AG10803 (cell line): Measurements from ENCODE around the gene LYZL1.

Experiments used
- DNase-seq: peaks from one replicate; pipeline ENCODE4 v3.0.0; 2010; ENCODE audit warnings: low read depth
- H3K4me3 ChIP-seq: 2 replicates; pipeline ENCODE4 v1.5.1; 2011; ENCODE audit warnings: mild to moderate bottlenecking, low read length, control low read depth
- CTCF ChIP-seq: conservative IDR thresholded peaks from 2 replicates; pipeline ENCODE4 v1.5.1; 2011; ENCODE audit warnings: mild to moderate bottlenecking, low read length, control low read depth, inconsistent platforms

Gene LYZL1

GRCh38 chr10:29254123-29255046 lies 34.5 kb upstream of the LYZL1 start:
- no peak overlapping the region for H3K4me3 ChIP-seq
- TF ChIP-seq CTCF = no peak

DNA sequence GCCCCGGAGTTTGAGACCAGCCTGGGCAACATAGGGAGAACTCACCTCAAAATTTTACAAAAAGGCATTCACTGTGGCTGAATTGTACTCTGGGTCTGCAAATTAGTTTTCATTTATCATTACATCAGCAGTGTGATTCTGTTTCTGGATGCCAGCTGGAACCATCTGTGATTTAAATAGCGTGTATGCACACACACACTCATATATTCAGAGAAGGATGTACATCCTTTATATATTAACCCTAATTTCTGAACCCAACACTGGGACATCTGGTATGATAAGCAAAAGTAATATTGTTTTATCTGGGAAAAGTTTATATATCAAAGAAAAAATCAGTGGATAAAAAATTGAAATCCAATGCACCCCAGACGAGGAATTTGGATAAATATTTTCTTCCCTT lies 33.8 kb upstream of the LYZL1 start:
- TF ChIP-seq CTCF = no peak

More at GRCh38 chr10:29254123-29255046, 34.5 kb upstream of the LYZL1 start:
- no peak for DNase-seq

GRCh38 chr10:29256019-29256418 lies 32.9 kb upstream of the LYZL1 start:
- DNase-seq = no peak
- H3K4me3 ChIP-seq = no peak overlapping the region
- TF ChIP-seq CTCF = no peak

More for the DNA sequence above, 33.8 kb upstream of the LYZL1 start:
- H3K4me3 ChIP-seq = no peak overlapping the region
- DNase-seq = no peak

- no peak for DNase-seq
- TF ChIP-seq CTCF = no peak
- no peak overlapping the region for H3K4me3 ChIP-seq
These were observed 32.3 kb upstream of the LYZL1 start for GRCh38 chr10:29256586-29256985.

DNA sequence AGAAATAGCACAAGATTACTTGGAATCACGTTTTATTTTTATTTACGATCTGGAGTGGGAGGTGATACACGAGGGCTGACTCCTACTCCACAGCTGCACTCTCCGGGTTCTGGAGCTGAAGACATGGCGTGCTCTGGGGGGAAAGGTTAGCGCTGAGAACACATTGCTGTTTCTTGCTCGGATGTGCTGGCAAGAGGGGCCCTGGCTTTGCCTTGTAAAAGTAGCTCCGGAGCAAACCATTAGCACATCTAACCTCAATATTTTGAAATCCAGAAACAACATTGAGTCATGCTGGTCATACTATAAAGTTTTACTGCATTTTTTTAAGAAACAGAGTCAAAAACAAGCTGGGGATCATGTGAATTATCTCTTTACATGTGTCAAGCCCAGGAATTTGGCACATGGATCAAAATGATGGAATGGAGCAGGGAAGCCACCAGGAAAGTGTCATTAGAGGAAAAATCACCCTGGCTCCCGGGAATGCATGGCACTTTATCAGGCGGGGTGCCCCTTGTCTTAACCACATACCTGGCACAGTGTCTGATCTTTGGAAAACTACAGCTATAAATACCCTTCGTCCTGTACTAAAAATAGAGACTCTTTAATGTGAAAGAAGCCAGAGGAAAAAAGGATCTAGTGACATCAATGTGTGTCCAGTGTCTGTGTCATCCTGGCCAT lies 31.6 kb upstream of the LYZL1 start:
- peak; percentile 93 for DNase-seq
- no peak overlapping the region for H3K4me3 ChIP-seq
- TF ChIP-seq CTCF = no peak

DNA sequence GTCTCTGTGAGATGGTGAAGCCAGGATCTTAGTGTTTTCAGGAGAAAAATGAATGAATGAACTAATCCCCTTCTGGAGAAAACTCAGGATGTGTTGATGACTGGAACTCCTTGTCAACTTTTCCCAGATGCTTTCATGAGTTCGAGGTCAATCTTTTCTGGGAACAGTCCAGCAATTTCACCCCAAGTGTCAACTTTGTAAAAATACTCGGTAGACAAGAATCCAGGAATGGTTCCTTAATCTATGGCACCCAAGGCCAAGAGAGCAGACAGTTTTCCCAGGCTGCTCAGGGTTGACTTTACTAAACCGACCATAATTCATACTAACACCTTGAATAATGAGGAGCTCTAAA lies 31.1 kb upstream of the LYZL1 start:
- H3K4me3 ChIP-seq = no peak overlapping the region
- no peak for TF ChIP-seq CTCF
- no peak for DNase-seq

DNA sequence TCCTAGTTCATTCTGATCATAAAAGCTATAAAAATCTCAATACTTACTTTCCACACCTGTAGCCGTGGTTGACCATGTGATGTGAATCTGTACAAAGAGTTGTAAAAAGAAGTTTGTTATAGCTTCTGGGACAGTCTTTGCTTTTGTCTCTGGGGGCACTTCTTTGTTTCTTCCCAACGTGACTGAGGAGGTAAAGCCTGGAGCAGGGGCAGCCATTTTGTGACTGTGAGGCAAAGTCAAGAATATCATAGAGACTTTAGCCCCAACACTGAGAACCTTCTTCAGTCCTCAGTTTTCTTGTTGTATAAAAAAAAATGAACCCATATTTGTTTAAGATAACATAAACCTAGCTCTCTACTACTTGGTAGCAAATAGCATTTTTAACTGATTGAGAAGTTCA lies 29.4 kb upstream of the LYZL1 start:
- TF ChIP-seq CTCF = no peak
- no peak for DNase-seq
- H3K4me3 ChIP-seq = no peak overlapping the region
